B cell (primary cell): ENCODE results near the gene TTC9. TPM values are rescaled to one million over a fixed set of nuclear protein-coding genes. Genes with fewer than 3 reads are reported as not detected.

Experiments
- ATAC-seq: fragments of 200-7000 bp; cut with Tn5 transposase; one replicate; pipeline ENCODE4 v1.10.0; 2021; ENCODE audit warnings: low read depth, mild to moderate bottlenecking, moderate number of reproducible peaks, moderate library complexity
- CTCF ChIA-PET: fragments of 350-600 bp; sonication (Branson Sonifier 250); formaldehyde crosslinking; loops from one replicate; lab custom pipeline; 2021; ENCODE audit warnings: antibody characterized with exemption, inconsistent platforms; lab: Charles Lee
- POLR2A ChIA-PET: fragments of 350-600 bp; sonication (Branson Sonifier 250); formaldehyde crosslinking; loops from one replicate; lab custom pipeline; 2021; ENCODE audit warnings: antibody characterized with exemption; lab: Charles Lee
- DNase-seq: peaks from one replicate; pipeline ENCODE4 v3.0.0; 2013
- H2AFZ ChIP-seq: 2 replicates; pipeline ENCODE4 v1.6.1; 2012; ENCODE audit warnings: mild to moderate bottlenecking, low read depth, low read length; ENCODE audit not compliant: insufficient read depth, poor library complexity, severe bottlenecking
- H3K27ac ChIP-seq, 2 donors: 1 replicate in 1 of 2; 2 replicates in 1 of 2; pipeline ENCODE4 v1.5.1; 2012 to 2013; ENCODE audit warnings: low read length in 2 of 2, mild to moderate bottlenecking in 2 of 2, moderate library complexity in 1 of 2
- H3K27me3 ChIP-seq, 4 experiments: fragments of 200-600 bp in 1 of 4; sonication (generic) in 1 of 4; replicated peaks in 1 of 4; 1 replicate in 2 of 4; 2 replicates in 2 of 4; pipeline versions ENCODE4 v1.6.1 to v1.7.0; 2013 to 2016; ENCODE audit warnings: low read length in 3 of 4, mild to moderate bottlenecking in 2 of 4, mixed read lengths in 1 of 4, moderate library complexity in 1 of 4; ENCODE audit not compliant: insufficient read depth in 4 of 4, control insufficient read depth in 3 of 4; ENCODE audit errors: control extremely low read depth in 1 of 4
- H3K36me3 ChIP-seq, 2 experiments: replicated peaks in 1 of 2; 1 replicate in 1 of 2; 2 replicates in 1 of 2; pipeline versions ENCODE4 v1.6.1 to v1.7.1; 2013; ENCODE audit warnings: low read length in 1 of 2; ENCODE audit not compliant: insufficient read depth in 2 of 2, control insufficient read depth in 1 of 2; ENCODE audit errors: control extremely low read depth in 1 of 2, extremely low read depth in 1 of 2
- H3K4me1 ChIP-seq, 2 donors: fragments of 200-600 bp in 1 of 2; sonication (generic) in 1 of 2; 1 replicate in 1 of 2; 2 replicates in 1 of 2; pipeline versions ENCODE4 v1.5.1 to v1.6.1; 2013 to 2017; ENCODE audit warnings: low read length in 2 of 2; ENCODE audit not compliant: control insufficient read depth in 2 of 2, insufficient read depth in 2 of 2
- H3K4me2 ChIP-seq: replicated peaks from 2 replicates; pipeline ENCODE3; 2012; ENCODE audit warnings: mild to moderate bottlenecking, low read depth, low read length; ENCODE audit not compliant: poor library complexity, severe bottlenecking
- H3K4me3 ChIP-seq, 5 experiments: fragments of 200-600 bp in 1 of 5; sonication (generic) in 1 of 5; 1 replicate in 3 of 5; 2 replicates in 2 of 5; pipeline versions ENCODE4 v1.5.1 to v1.7.0; 2011 to 2016; ENCODE audit warnings: low read length in 4 of 5, mild to moderate bottlenecking in 4 of 5, low read depth in 2 of 5, control low read depth in 1 of 5, moderate library complexity in 1 of 5; ENCODE audit not compliant: insufficient read depth in 1 of 5; ENCODE audit errors: control extremely low read depth in 1 of 5, extremely low read depth in 1 of 5
- H3K79me2 ChIP-seq: fragments of 200-600 bp; sonication (generic); one replicate; pipeline ENCODE4 v1.6.0; 2016; ENCODE audit warnings: low read length; ENCODE audit not compliant: control insufficient read depth, insufficient read depth
- H3K9ac ChIP-seq: fragments of 200-600 bp; sonication (generic); 2 replicates; pipeline ENCODE4 v1.6.1; 2017; ENCODE audit warnings: mild to moderate bottlenecking, low read length, moderate library complexity
- H3K9me3 ChIP-seq, 3 donors: one replicate each; pipeline versions ENCODE4 v1.6.1 to v1.7.1; 2013; ENCODE audit warnings: low read length in 2 of 3; ENCODE audit not compliant: control insufficient read depth in 2 of 3, insufficient read depth in 1 of 3; ENCODE audit errors: control extremely low read depth in 1 of 3
- H4K20me1 ChIP-seq: 2 replicates; pipeline ENCODE4 v1.6.0; 2012; ENCODE audit warnings: mild to moderate bottlenecking, low read length; ENCODE audit not compliant: insufficient read depth, control insufficient read depth, poor library complexity, severe bottlenecking
- H3K27ac Mint-ChIP-seq: one replicate; pipeline ENCODE4 v1.8.0; 2021; ENCODE audit warnings: mixed read lengths
- H3K27me3 Mint-ChIP-seq: one replicate; pipeline ENCODE4 v1.8.0; 2021; ENCODE audit warnings: mixed read lengths
- H3K4me1 Mint-ChIP-seq: one replicate; pipeline ENCODE4 v1.8.0; 2021; ENCODE audit warnings: mixed read lengths
- H3K4me3 Mint-ChIP-seq: one replicate; pipeline ENCODE4 v1.8.0; 2021; ENCODE audit warnings: mixed read lengths
- H3K9me3 Mint-ChIP-seq: one replicate; pipeline ENCODE4 v1.8.0; 2022; ENCODE audit warnings: mixed read lengths; ENCODE audit not compliant: insufficient read depth
- EZH2 ChIP-seq: IDR thresholded peaks from 2 replicates; pipeline ENCODE4 v1.6.1; 2012; ENCODE audit warnings: borderline replicate concordance, low read depth, mild to moderate bottlenecking, moderate library complexity, low read length; ENCODE audit not compliant: insufficient read depth, poor library complexity, severe bottlenecking
- WGBS: methylation state at CpG from one replicate; pipeline ENCODE4 v1.1.5; 2013; ENCODE audit warnings: missing lambda C conversion rate; ENCODE audit not compliant: insufficient coverage; 5-methylcytosine and 5-hydroxymethylcytosine counted together
- intact Hi-C: fragments of 100-400 bp; cut with micrococcal nuclease; formaldehyde crosslinking; loops from one replicate; pipeline ENCODE4 v1.10.0; 2022
- polyA plus RNA-seq: library from polyadenylated mRNA; depleted of rRNA; stranded (reverse); fragments of >200 nt; gene quantifications from 2 replicates; pipeline ENCODE4 v1.2.3, GENCODE V29; 2012
- total RNA-seq, 2 donors: library from RNA; stranded (reverse); fragments of 120-200 nt in 1 of 2; gene quantifications; 1 replicate in 1 of 2; 2 replicates in 1 of 2; pipeline versions ENCODE4 v1.2.3 to v1.2.4, GENCODE V29; 2013 to 2022
- TF ChIP-seq, protein P1 (sequence below): fragments of 200-600 bp; IDR thresholded peaks from one replicate; pipeline ENCODE4 v1.8.0; 2022; ENCODE audit warnings: antibody characterized with exemption, mild to moderate bottlenecking

TTC9 gene
- total and polyA plus RNA-seq, 2 donors (not counting 1 experiment from before 2014, with no cell fraction given): 15.3 to 16.3 TPM

DNA sequence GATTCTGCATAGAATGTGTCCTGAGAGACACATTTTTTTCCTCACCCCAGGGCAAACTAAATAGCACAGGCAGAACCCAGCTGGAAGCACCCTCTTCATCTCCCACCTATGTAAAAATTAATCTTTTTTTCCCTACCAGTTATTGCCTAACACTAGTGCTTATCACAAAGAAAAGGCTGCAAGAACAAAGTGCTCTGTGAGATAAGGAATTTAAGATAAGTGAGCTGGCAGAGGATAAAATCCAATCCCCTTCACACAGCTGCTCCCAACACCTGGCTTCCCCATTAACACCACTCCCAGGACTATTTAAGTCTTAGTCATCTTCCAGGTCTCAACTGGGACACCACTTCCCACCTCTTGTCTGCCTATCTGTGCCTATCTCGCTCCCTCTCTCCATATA, 75.2 kb downstream of the TTC9 start:
- DNase-seq (no peak), ATAC-seq (no peak)
- H3K27ac ChIP-seq: no peak overlapping the region
- H3K79me2 ChIP-seq: no peaks in the 10 kb centered on the region
- Mint-ChIP-seq H3K27ac (no peak overlapping the region), H3K4me1 (peaks cover 20% of the 10 kb centered on the region), H3K9me3 (no peaks in the 10 kb centered on the region), H3K4me3 (no peak overlapping the region), H3K27me3 (no peaks in the 10 kb centered on the region)
- no peaks in the 10 kb centered on the region for H4K20me1 ChIP-seq
- no peaks in the 10 kb centered on the region for H3K27me3 ChIP-seq
- intact Hi-C loops: no loop called here
- H3K36me3 ChIP-seq: no peaks in the 10 kb centered on the region
- H3K9ac ChIP-seq: no peak overlapping the region
- no peaks in the 10 kb centered on the region for H3K9me3 ChIP-seq
- no peak for TF ChIP-seq EZH2
- TF ChIP-seq, protein P1, sequence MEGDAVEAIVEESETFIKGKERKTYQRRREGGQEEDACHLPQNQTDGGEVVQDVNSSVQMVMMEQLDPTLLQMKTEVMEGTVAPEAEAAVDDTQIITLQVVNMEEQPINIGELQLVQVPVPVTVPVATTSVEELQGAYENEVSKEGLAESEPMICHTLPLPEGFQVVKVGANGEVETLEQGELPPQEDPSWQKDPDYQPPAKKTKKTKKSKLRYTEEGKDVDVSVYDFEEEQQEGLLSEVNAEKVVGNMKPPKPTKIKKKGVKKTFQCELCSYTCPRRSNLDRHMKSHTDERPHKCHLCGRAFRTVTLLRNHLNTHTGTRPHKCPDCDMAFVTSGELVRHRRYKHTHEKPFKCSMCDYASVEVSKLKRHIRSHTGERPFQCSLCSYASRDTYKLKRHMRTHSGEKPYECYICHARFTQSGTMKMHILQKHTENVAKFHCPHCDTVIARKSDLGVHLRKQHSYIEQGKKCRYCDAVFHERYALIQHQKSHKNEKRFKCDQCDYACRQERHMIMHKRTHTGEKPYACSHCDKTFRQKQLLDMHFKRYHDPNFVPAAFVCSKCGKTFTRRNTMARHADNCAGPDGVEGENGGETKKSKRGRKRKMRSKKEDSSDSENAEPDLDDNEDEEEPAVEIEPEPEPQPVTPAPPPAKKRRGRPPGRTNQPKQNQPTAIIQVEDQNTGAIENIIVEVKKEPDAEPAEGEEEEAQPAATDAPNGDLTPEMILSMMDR: no peak
- WGBS: no CpG with 5 or more reads among the region's 1 CpG
- no peak overlapping the region for H3K4me3 ChIP-seq
- H3K4me1 ChIP-seq: peaks cover 6 to 14% of the 10 kb centered on the region in 2 donors
- ChIA-PET POLR2A (no interaction called here), CTCF (interaction anchor here (1.4 to 13.5 kb wide), 3 partner anchors 34 to 100 kb away, joined by 4 to 236 read pairs (median 52); no protein-coding TSS in a partner anchor)
- no peak overlapping the region for H3K4me2 ChIP-seq
- H2AFZ ChIP-seq: no peak overlapping the region

DNA sequence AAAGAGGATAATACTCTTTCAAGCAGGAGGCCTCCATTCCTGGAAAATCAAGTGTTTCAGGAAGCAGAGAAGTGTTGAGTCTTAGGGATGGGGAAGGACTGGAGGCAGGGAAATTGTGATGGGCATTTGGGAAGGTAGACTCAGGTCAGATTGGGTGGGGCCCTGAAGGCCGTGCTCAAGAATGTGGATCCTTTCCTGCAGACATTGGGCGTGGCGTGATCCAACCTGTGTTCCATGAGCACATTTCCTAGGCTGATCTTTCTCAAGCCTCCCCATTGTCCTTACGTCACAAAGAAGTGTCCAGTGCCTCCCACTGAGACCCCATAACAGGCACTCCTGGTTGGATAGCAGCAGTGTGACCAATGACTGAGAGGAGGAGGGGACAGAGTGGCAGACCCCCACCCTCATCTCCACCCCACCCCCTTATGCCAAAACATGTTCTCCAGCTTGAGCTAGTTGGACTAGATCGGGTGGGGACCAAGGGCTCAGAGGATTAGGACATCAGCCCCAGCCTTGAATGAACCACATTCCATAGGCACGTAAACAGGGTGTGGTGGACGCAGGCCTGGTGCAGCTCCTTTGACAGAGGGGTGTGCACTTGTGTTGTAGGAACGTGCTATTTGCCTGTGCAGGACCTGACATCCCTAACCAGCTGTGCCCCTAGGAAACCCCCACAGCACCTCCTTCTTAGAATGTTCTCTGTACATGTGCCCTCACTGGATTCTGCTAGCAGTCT, 76.8 kb downstream of the TTC9 start:
- Mint-ChIP-seq H3K9me3 (no peaks in the 10 kb centered on the region), H3K27me3 (no peaks in the 10 kb centered on the region), H3K4me3 (no peak overlapping the region), H3K27ac (no peak overlapping the region), H3K4me1 (peaks cover 6% of the 10 kb centered on the region)
- no peak overlapping the region for H3K9ac ChIP-seq
- no peaks in the 10 kb centered on the region for H3K79me2 ChIP-seq
- no peak overlapping the region for H3K27ac ChIP-seq
- no peak for DNase-seq
- H2AFZ ChIP-seq: no peak overlapping the region
- no peak overlapping the region for H3K4me2 ChIP-seq
- CTCF ChIA-PET: interaction anchor here (2.0 kb wide), 1 partner anchor 99 kb away, joined by 10 read pairs; no protein-coding TSS in a partner anchor
- POLR2A ChIA-PET: no interaction called here
- H3K9me3 ChIP-seq: no peaks in the 10 kb centered on the region
- no peak overlapping the region for H3K4me3 ChIP-seq
- TF ChIP-seq, protein P1: no peak
- TF ChIP-seq EZH2: no peak
- 89% methylated on average over 3 of the region's 8 CpGs for WGBS
- no peak for ATAC-seq
- no peaks in the 10 kb centered on the region for H3K27me3 ChIP-seq
- no peaks in the 10 kb centered on the region for H3K36me3 ChIP-seq
- intact Hi-C loops: no loop called here
- H4K20me1 ChIP-seq: no peaks in the 10 kb centered on the region
- H3K4me1 ChIP-seq: peaks cover 5 to 8% of the 10 kb centered on the region in 2 donors
